Measurements from ENCODE around the gene ZBTB39. TPM values are rescaled to one million over a fixed set of nuclear protein-coding genes. Genes with fewer than 3 reads are reported as not detected.
"Not testable (repeated sequence)": the region's sequence is repeated elsewhere in the genome, so short reads cannot be mapped to it uniquely, and the experiment has no call there.

The ZBTB39 gene, protein sequence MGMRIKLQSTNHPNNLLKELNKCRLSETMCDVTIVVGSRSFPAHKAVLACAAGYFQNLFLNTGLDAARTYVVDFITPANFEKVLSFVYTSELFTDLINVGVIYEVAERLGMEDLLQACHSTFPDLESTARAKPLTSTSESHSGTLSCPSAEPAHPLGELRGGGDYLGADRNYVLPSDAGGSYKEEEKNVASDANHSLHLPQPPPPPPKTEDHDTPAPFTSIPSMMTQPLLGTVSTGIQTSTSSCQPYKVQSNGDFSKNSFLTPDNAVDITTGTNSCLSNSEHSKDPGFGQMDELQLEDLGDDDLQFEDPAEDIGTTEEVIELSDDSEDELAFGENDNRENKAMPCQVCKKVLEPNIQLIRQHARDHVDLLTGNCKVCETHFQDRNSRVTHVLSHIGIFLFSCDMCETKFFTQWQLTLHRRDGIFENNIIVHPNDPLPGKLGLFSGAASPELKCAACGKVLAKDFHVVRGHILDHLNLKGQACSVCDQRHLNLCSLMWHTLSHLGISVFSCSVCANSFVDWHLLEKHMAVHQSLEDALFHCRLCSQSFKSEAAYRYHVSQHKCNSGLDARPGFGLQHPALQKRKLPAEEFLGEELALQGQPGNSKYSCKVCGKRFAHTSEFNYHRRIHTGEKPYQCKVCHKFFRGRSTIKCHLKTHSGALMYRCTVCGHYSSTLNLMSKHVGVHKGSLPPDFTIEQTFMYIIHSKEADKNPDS
- total RNA-seq (2014; rRNA removed; shearing (Covaris generic); ENCODE audit: low replicate concordance), result 10.0 and 10.7 TPM in 2 replicates

DNA sequence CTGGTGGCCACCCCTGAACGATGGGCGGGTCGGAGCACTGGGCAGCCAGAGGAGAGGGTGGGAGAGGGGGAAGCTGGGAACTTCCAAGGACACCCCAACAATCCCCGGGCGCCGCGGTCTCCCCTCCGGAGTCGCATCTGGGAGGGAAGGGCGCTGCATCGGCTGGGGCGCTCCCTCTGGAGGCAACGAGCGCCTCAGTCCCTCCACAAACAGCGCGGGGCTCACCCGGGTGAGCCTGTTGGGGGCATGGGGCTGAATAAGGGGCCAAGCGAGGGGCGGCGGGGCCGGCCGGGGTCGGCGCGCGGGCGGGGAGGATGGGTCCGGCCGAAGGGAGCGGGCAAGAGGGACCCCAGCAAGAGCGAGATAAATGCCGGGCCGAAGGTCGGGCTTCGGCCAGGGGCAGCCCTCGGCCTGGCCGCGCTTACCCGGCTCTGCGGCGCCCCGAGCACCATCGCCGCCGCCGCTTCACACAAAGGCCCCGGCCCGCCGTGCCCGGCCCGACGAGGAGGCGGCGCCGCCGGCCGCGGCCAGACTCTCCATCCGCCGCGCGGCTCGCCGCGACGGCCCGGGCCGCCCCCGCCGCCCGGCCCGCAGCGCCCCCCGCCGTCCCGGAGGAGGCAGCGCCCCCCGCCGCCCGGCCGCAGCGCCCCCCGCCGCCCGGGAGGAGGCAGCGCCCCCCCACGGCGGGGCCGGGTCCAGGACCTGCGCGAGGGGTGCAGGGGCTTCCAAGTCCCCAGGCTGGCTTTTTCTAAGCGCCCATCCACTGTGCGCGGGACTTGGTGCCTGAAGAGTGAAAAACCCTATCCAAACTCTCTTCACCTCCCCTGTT is at the start of gene ZBTB39:
TSS of gene ZBTB39 (minus strand) at position 567 of the 829 bp plus-strand sequence. CDS start 1,629 bp downstream, outside the sequence.
- DNase-seq, result peak; percentile 89
- Histone ChIP-seq H3K4me2 (ENCODE audit: low read depth, low read length, poor library complexity, severe bottlenecking) (peak within 1 kb of the TSS; percentile 89), H3K36me3 (ENCODE audit: insufficient read depth, low read length) (peaks cover 7% of the 10 kb centered on the region; the same call in 1 of the 2 replicates), H3K4me3 (ENCODE audit: low read length) (peak within 1 kb of the TSS; percentile 92), H3K9me3 (ENCODE audit: low read length) (no peaks in the 10 kb centered on the region), H3K27me3 (ENCODE audit: low read length) (no peaks in the 10 kb centered on the region), H4K20me1 (ENCODE audit: insufficient read depth, low read depth, low read length) (peaks cover 22% of the 10 kb centered on the region; the same call in 1 of the 2 replicates), H3K9ac (ENCODE audit: low read length) (peak within 1 kb of the TSS; percentile 96), H3K79me2 (ENCODE audit: low read length) (peaks cover 42% of the 10 kb centered on the region), H3K9me2 (replicated peaks; ENCODE audit: insufficient read depth, low read length) (no peaks in the 10 kb centered on the region), H3K4me1 (ENCODE audit: low read length) (peaks cover 18% of the 10 kb centered on the region), H2AFZ (ENCODE audit: low read length) (peak within 1 kb of the TSS; percentile 96), H3K27ac (ENCODE audit: low read length) (no peak within 1 kb of the TSS; the same call in 1 of the 2 replicates)

DNA sequence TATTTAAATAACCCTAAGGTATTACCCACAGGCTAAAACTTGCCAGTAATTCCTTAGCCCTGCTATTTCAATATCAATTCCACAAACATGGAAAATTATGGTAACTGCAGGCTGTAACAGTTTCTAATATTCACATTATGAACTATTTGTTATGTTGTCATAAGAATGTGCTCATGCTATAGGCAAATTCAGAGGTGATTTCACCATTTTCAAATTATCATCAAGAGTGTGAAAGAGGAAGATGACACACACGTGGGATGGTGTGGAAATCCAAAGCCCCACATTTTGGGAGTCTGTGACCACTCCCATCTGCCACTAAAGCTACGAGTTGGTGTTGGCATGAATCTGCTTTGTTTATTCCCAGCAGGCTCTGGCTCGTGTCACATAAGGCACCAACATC is 49.5 kb upstream of the ZBTB39 start:
- H3K4me2 ChIP-seq (ENCODE audit: low read depth, low read length, poor library complexity, severe bottlenecking), result no peak overlapping the region

DNA sequence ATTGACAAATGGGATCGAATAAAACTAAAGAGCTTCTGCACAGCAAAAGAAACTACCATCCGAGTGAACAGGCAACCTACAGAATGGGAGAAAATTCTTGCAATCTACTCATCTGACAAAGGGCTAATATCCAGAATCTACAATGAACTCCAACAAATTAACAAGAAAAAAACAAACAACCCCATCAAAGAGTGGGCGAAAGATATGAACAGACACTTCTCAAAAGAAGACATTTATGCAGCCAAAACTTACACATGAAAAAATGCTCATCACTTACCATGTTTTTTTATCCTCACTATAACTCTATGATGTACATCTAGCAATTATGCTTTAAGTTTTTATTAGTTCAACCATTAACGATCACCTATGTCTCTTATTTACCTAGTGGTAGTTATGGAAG is 47.6 kb upstream of the ZBTB39 start:
- not testable (repeated sequence) for H2AFZ ChIP-seq (ENCODE audit: low read length); H3K4me2 ChIP-seq (ENCODE audit: low read depth, low read length, poor library complexity, severe bottlenecking); H3K9ac ChIP-seq (ENCODE audit: low read length); DNase-seq; H3K4me3 ChIP-seq (ENCODE audit: low read length); H3K9me3 ChIP-seq (ENCODE audit: low read length); H3K9me2 ChIP-seq (replicated peaks; ENCODE audit: insufficient read depth, low read length); H3K4me1 ChIP-seq (ENCODE audit: low read length); H3K27ac ChIP-seq (ENCODE audit: low read length); H3K27me3 ChIP-seq (ENCODE audit: low read length); H3K79me2 ChIP-seq (ENCODE audit: low read length); H4K20me1 ChIP-seq (ENCODE audit: insufficient read depth, low read depth, low read length)
- H3K36me3 ChIP-seq (ENCODE audit: insufficient read depth, low read length), result peaks cover 35% of the 10 kb centered on the region

More for the DNA sequence above, 49.5 kb upstream of the ZBTB39 start:
- H3K9me2 ChIP-seq (replicated peaks; ENCODE audit: insufficient read depth, low read length), result no peaks in the 10 kb centered on the region
- H3K36me3 ChIP-seq (ENCODE audit: insufficient read depth, low read length), result peaks cover 53% of the 10 kb centered on the region
- H3K9ac ChIP-seq (ENCODE audit: low read length), result no peak overlapping the region
- H3K27ac ChIP-seq (ENCODE audit: low read length), result no peak overlapping the region
- H3K4me3 ChIP-seq (ENCODE audit: low read length), result no peak overlapping the region
- H2AFZ ChIP-seq (ENCODE audit: low read length), result no peak overlapping the region
- H3K27me3 ChIP-seq (ENCODE audit: low read length), result no peaks in the 10 kb centered on the region
- no peak for DNase-seq
- no peaks in the 10 kb centered on the region for H4K20me1 ChIP-seq (ENCODE audit: insufficient read depth, low read depth, low read length)
- H3K4me1 ChIP-seq (ENCODE audit: low read length), result no peaks in the 10 kb centered on the region
- no peaks in the 10 kb centered on the region for H3K79me2 ChIP-seq (ENCODE audit: low read length)
- no peaks in the 10 kb centered on the region for H3K9me3 ChIP-seq (ENCODE audit: low read length)

GRCh38 chr12:57053146-57053545 is 46.8 kb upstream of the ZBTB39 start:
- not testable (repeated sequence) for H3K9me3 ChIP-seq (ENCODE audit: low read length); H4K20me1 ChIP-seq (ENCODE audit: insufficient read depth, low read depth, low read length); H3K9me2 ChIP-seq (replicated peaks; ENCODE audit: insufficient read depth, low read length); H3K79me2 ChIP-seq (ENCODE audit: low read length); H3K4me1 ChIP-seq (ENCODE audit: low read length); H2AFZ ChIP-seq (ENCODE audit: low read length); H3K4me2 ChIP-seq (ENCODE audit: low read depth, low read length, poor library complexity, severe bottlenecking); H3K27me3 ChIP-seq (ENCODE audit: low read length); H3K9ac ChIP-seq (ENCODE audit: low read length); DNase-seq; H3K27ac ChIP-seq (ENCODE audit: low read length); H3K4me3 ChIP-seq (ENCODE audit: low read length)
- H3K36me3 ChIP-seq (ENCODE audit: insufficient read depth, low read length), result peaks cover 27% of the 10 kb centered on the region

GRCh38 chr12:57051011-57051410 is 44.7 kb upstream of the ZBTB39 start:
- H3K27me3 ChIP-seq (ENCODE audit: low read length), result no peaks in the 10 kb centered on the region
- no peak overlapping the region for H3K4me3 ChIP-seq (ENCODE audit: low read length)

DNA sequence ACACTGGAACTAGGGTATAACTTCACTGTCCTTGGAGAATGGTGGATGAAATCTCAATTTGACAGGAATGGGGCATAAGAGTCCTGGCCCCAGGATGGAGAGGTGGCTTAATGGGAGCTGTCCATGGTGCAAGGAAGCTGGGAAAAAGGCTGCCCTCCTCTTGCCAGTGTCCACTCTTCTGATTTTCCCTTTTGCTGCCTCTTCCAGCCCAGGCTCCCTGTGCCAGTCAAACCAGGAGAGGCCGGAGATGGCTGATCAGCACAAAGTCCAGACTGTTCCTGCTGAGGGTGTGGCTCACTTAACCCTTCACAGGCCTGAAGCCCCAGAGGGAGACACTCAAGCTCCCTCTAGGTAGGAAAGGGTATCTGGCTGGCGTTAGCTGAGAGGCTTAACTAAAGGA is 43.5 kb upstream of the ZBTB39 start, which contains the start of gene MYO1A:
TSS of gene MYO1A (minus strand) at position 240 of the 400 bp plus-strand sequence. CDS start 1,806 bp downstream, outside the sequence.
- H3K4me1 ChIP-seq (ENCODE audit: low read length), result peaks cover 8% of the 10 kb centered on the region
- H4K20me1 ChIP-seq (ENCODE audit: insufficient read depth, low read depth, low read length), result no peaks in the 10 kb centered on the region
- no peak within 1 kb of the TSS for H3K27ac ChIP-seq (ENCODE audit: low read length)
- H2AFZ ChIP-seq (ENCODE audit: low read length), result no peak within 1 kb of the TSS
- H3K4me3 ChIP-seq (ENCODE audit: low read length), result no peak within 1 kb of the TSS
- no peaks in the 10 kb centered on the region for H3K79me2 ChIP-seq (ENCODE audit: low read length)
- no peaks in the 10 kb centered on the region for H3K36me3 ChIP-seq (ENCODE audit: insufficient read depth, low read length)
- DNase-seq, result no peak
- no peak within 1 kb of the TSS for H3K9ac ChIP-seq (ENCODE audit: low read length)
- no peak within 1 kb of the TSS for H3K4me2 ChIP-seq (ENCODE audit: low read depth, low read length, poor library complexity, severe bottlenecking)
- no peaks in the 10 kb centered on the region for H3K9me3 ChIP-seq (ENCODE audit: low read length)
- H3K27me3 ChIP-seq (ENCODE audit: low read length), result no peaks in the 10 kb centered on the region
- no peaks in the 10 kb centered on the region for H3K9me2 ChIP-seq (replicated peaks; ENCODE audit: insufficient read depth, low read length)

More at GRCh38 chr12:57051011-57051410, 44.7 kb upstream of the ZBTB39 start:
- no peaks in the 10 kb centered on the region for H3K9me3 ChIP-seq (ENCODE audit: low read length)
- H3K36me3 ChIP-seq (ENCODE audit: insufficient read depth, low read length), result peaks cover 6% of the 10 kb centered on the region
- H3K4me1 ChIP-seq (ENCODE audit: low read length), result peaks cover 8% of the 10 kb centered on the region
- H4K20me1 ChIP-seq (ENCODE audit: insufficient read depth, low read depth, low read length), result no peaks in the 10 kb centered on the region
- H3K79me2 ChIP-seq (ENCODE audit: low read length), result no peaks in the 10 kb centered on the region
- no peak overlapping the region for H2AFZ ChIP-seq (ENCODE audit: low read length)
- no peak overlapping the region for H3K27ac ChIP-seq (ENCODE audit: low read length)
- no peak overlapping the region for H3K9ac ChIP-seq (ENCODE audit: low read length)
- no peak for DNase-seq
- H3K9me2 ChIP-seq (replicated peaks; ENCODE audit: insufficient read depth, low read length), result no peaks in the 10 kb centered on the region
- H3K4me2 ChIP-seq (ENCODE audit: low read depth, low read length, poor library complexity, severe bottlenecking), result no peak overlapping the region

GRCh38 chr12:57049119-57049446 is 42.7 kb upstream of the ZBTB39 start:
- H3K79me2 ChIP-seq (ENCODE audit: low read length), result no peaks in the 10 kb centered on the region
- no peaks in the 10 kb centered on the region for H3K9me3 ChIP-seq (ENCODE audit: low read length)
- H3K4me2 ChIP-seq (ENCODE audit: low read depth, low read length, poor library complexity, severe bottlenecking), result no peak overlapping the region
- H3K9me2 ChIP-seq (replicated peaks; ENCODE audit: insufficient read depth, low read length), result no peaks in the 10 kb centered on the region
- no peaks in the 10 kb centered on the region for H3K36me3 ChIP-seq (ENCODE audit: insufficient read depth, low read length)
- no peaks in the 10 kb centered on the region for H4K20me1 ChIP-seq (ENCODE audit: insufficient read depth, low read depth, low read length)
- H2AFZ ChIP-seq (ENCODE audit: low read length), result no peak overlapping the region
- H3K9ac ChIP-seq (ENCODE audit: low read length), result no peak overlapping the region
- H3K4me1 ChIP-seq (ENCODE audit: low read length), result peaks cover 8% of the 10 kb centered on the region
- no peak overlapping the region for H3K4me3 ChIP-seq (ENCODE audit: low read length)
- no peak for DNase-seq
- H3K27ac ChIP-seq (ENCODE audit: low read length), result no peak overlapping the region
- no peaks in the 10 kb centered on the region for H3K27me3 ChIP-seq (ENCODE audit: low read length)
